H9 (cell line): Measurements from ENCODE around the gene PPP4R3B. TPM values are rescaled to one million over a fixed set of nuclear protein-coding genes. Genes with fewer than 3 reads are reported as not detected.

ENCODE experiments used
- DNase-seq: peaks from one replicate; pipeline ENCODE4 v3.0.0-alpha.2; 2017
- H2AFZ ChIP-seq: one replicate; pipeline ENCODE4 v1.6.1; 2013; ENCODE audit warnings: mild to moderate bottlenecking, low read length, control low read depth, moderate library complexity
- H2AK5ac ChIP-seq: 2 replicates; pipeline ENCODE4 v1.6.1; 2013; ENCODE audit warnings: low read length, control low read depth, mixed read lengths; ENCODE audit not compliant: insufficient read length
- H2BK120ac ChIP-seq: one replicate; pipeline ENCODE4 v1.6.1; 2013; ENCODE audit warnings: low read depth, mild to moderate bottlenecking, low read length, control low read depth, inconsistent platforms; ENCODE audit not compliant: poor library complexity, severe bottlenecking
- H2BK12ac ChIP-seq: 2 replicates; pipeline ENCODE4 v1.6.1; 2013; ENCODE audit warnings: low read length, control low read depth, mixed read lengths, low read depth; ENCODE audit not compliant: insufficient read length
- H2BK15ac ChIP-seq: 2 replicates; pipeline ENCODE4 v1.6.1; 2013; ENCODE audit warnings: low read depth, low read length, control low read depth
- H2BK20ac ChIP-seq: one replicate; pipeline ENCODE4 v1.6.1; 2013; ENCODE audit warnings: low read depth, mild to moderate bottlenecking, low read length, control low read depth, inconsistent platforms; ENCODE audit not compliant: poor library complexity, severe bottlenecking
- H2BK5ac ChIP-seq: 2 replicates; pipeline ENCODE4 v1.6.1; 2013; ENCODE audit warnings: low read length, control low read depth, mixed read lengths; ENCODE audit not compliant: insufficient read length
- H3K14ac ChIP-seq: 2 replicates; pipeline ENCODE4 v1.6.1; 2013; ENCODE audit warnings: low read length, control low read depth; ENCODE audit not compliant: insufficient read depth
- H3K18ac ChIP-seq: 2 replicates; pipeline ENCODE4 v1.6.1; 2013; ENCODE audit warnings: low read depth, mild to moderate bottlenecking, mixed read lengths, low read length, control low read depth; ENCODE audit not compliant: insufficient read length
- H3K23ac ChIP-seq: 2 replicates; pipeline ENCODE4 v1.6.1; 2013; ENCODE audit warnings: low read length, control low read depth, mixed read lengths, low read depth; ENCODE audit not compliant: insufficient read length
- H3K23me2 ChIP-seq: 2 replicates; pipeline ENCODE4 v1.6.1; 2013; ENCODE audit warnings: low read depth, mild to moderate bottlenecking, mixed read lengths, low read length, control low read depth; ENCODE audit not compliant: insufficient read length, poor library complexity, severe bottlenecking
- H3K27ac ChIP-seq: 2 replicates; pipeline ENCODE4 v1.5.1; 2013; ENCODE audit warnings: low read length, control low read depth, mixed read lengths, low read depth; ENCODE audit not compliant: insufficient read length
- H3K27me3 ChIP-seq: 2 replicates; pipeline ENCODE4 v1.6.1; 2013; ENCODE audit warnings: low read length, control low read depth, inconsistent platforms; ENCODE audit not compliant: insufficient read depth
- H3K4ac ChIP-seq: 2 replicates; pipeline ENCODE4 v1.6.1; 2013; ENCODE audit warnings: low read depth, mild to moderate bottlenecking, control low read depth, inconsistent platforms, low read length, moderate library complexity
- H3K4me1 ChIP-seq: 2 replicates; pipeline ENCODE4 v1.6.1; 2013; ENCODE audit warnings: low read length, control low read depth, inconsistent platforms; ENCODE audit not compliant: insufficient read depth
- H3K4me2 ChIP-seq: 2 replicates; pipeline ENCODE4 v1.6.1; 2013; ENCODE audit warnings: low read length, control low read depth, mixed read lengths; ENCODE audit not compliant: insufficient read length, insufficient read depth
- H3K56ac ChIP-seq: 2 replicates; pipeline ENCODE4 v1.6.1; 2013; ENCODE audit warnings: low read depth, mild to moderate bottlenecking, mixed read lengths, low read length, control low read depth; ENCODE audit not compliant: insufficient read length
- H3K79me1 ChIP-seq: 2 replicates; pipeline ENCODE4 v1.6.1; 2013; ENCODE audit warnings: low read depth, mild to moderate bottlenecking, moderate library complexity, low read length, control low read depth, inconsistent platforms; ENCODE audit not compliant: insufficient read depth, poor library complexity, severe bottlenecking
- H3K79me2 ChIP-seq: 2 replicates; pipeline ENCODE4 v1.6.1; 2013; ENCODE audit warnings: low read length, control low read depth, inconsistent platforms; ENCODE audit not compliant: insufficient read depth
- H3K9ac ChIP-seq: 2 replicates; pipeline ENCODE4 v1.6.1; 2013; ENCODE audit warnings: low read length, control low read depth, mixed read lengths; ENCODE audit not compliant: insufficient read length; ENCODE audit errors: extremely low read depth
- H3K9me3 ChIP-seq: one replicate; pipeline ENCODE4 v1.6.1; 2013; ENCODE audit warnings: low read depth, low read length, inconsistent platforms; ENCODE audit not compliant: control insufficient read depth
- H3T11ph ChIP-seq: one replicate; pipeline ENCODE4 v1.6.1; 2013; ENCODE audit warnings: mild to moderate bottlenecking, low read length, control low read depth, inconsistent platforms
- H4K20me1 ChIP-seq: one replicate; pipeline ENCODE4 v1.6.1; 2013; ENCODE audit not compliant: control insufficient read depth, insufficient read length, insufficient read depth
- H4K5ac ChIP-seq: 2 replicates; pipeline ENCODE4 v1.6.1; 2013; ENCODE audit warnings: low read depth, mild to moderate bottlenecking, mixed read lengths, low read length, control low read depth; ENCODE audit not compliant: insufficient read length
- H4K8ac ChIP-seq: replicated peaks from 2 replicates; pipeline ENCODE4 v1.6.1; 2013; ENCODE audit warnings: low read length, control low read depth, mixed read lengths, low read depth; ENCODE audit not compliant: insufficient read length
- H4K91ac ChIP-seq: 2 replicates; pipeline ENCODE4 v1.6.1; 2013; ENCODE audit warnings: low read depth, mild to moderate bottlenecking, moderate library complexity, mixed read lengths, low read length, control low read depth; ENCODE audit not compliant: insufficient read length
- H3K27ac Mint-ChIP-seq, 3 experiments: 2 replicates in 2 of 3; 3 replicates in 1 of 3; pipeline ENCODE4 v1.8.0; 2020 to 2021; ENCODE audit warnings: mixed read lengths in 3 of 3, mild to moderate bottlenecking in 1 of 3, moderate library complexity in 1 of 3
- H3K27me3 Mint-ChIP-seq: 2 replicates; pipeline ENCODE4 v1.8.0; 2021; ENCODE audit warnings: low read depth, mild to moderate bottlenecking, moderate library complexity, mixed read lengths
- H3K36me3 Mint-ChIP-seq, 3 experiments: 2 replicates in 2 of 3; 3 replicates in 1 of 3; pipeline ENCODE4 v1.8.0; 2020 to 2021; ENCODE audit warnings: low read depth in 3 of 3, mixed read lengths in 3 of 3; ENCODE audit not compliant: insufficient read depth in 1 of 3
- H3K4me1 Mint-ChIP-seq, 2 experiments: 2 replicates each; pipeline ENCODE4 v1.8.0; 2020; ENCODE audit warnings: mixed read lengths in 2 of 2
- H3K4me3 Mint-ChIP-seq, 2 experiments: 2 replicates in 1 of 2; 3 replicates in 1 of 2; pipeline ENCODE4 v1.8.0; 2020 to 2021; ENCODE audit warnings: mild to moderate bottlenecking in 2 of 2, mixed read lengths in 2 of 2, moderate library complexity in 1 of 2
- H3K9me3 Mint-ChIP-seq, 2 experiments: 2 replicates in 1 of 2; 3 replicates in 1 of 2; pipeline ENCODE4 v1.8.0; 2020; ENCODE audit warnings: mild to moderate bottlenecking in 2 of 2, mixed read lengths in 2 of 2, moderate library complexity in 1 of 2
- CTCF ChIP-seq: fragments of 200-600 bp; sonication (generic); conservative IDR thresholded peaks from 3 replicates; pipeline ENCODE4 v1.8.0; 2021; ENCODE audit warnings: antibody characterized with exemption, mild to moderate bottlenecking
- WGBS: extraction: QIAGEN DNeasy Blood & Tissue Kit; methylation state at CpG from one replicate; pipeline ENCODE4 v1.1.7; 2013; ENCODE audit warnings: missing lambda C conversion rate, low lambda C conversion rate, mixed read lengths; ENCODE audit not compliant: insufficient read length; ENCODE audit errors: extremely low coverage; 5-methylcytosine and 5-hydroxymethylcytosine counted together
- total RNA-seq: library from RNA; stranded (reverse); gene quantifications from 2 replicates; pipeline ENCODE4 v1.2.1, GENCODE V29; 2021

Gene PPP4R3B
- total RNA-seq, 1 experiment from 2014 or later: 37.6 TPM

- no peak overlapping the region for H2BK5ac ChIP-seq
- no peak for TF ChIP-seq CTCF
- H3K4me2 ChIP-seq: no peak overlapping the region
- no peak overlapping the region for H2BK15ac ChIP-seq
- H3K27me3 ChIP-seq: no peaks in the 10 kb centered on the region
- H3K79me1 ChIP-seq: no peaks in the 10 kb centered on the region
- H3K79me2 ChIP-seq: peaks cover 8% of the 10 kb centered on the region; the same call in 1 of the 2 replicates
- no peak overlapping the region for H4K5ac ChIP-seq
- Mint-ChIP-seq H3K27me3 (no peaks in the 10 kb centered on the region), H3K36me3 (peaks cover 6 to 41% (median 40%) of the 10 kb centered on the region in 3 experiments), H3K4me1 (peaks cover 6 to 7% of the 10 kb centered on the region in 2 experiments), H3K27ac (no peak overlapping the region), H3K9me3 (no peaks in the 10 kb centered on the region), H3K4me3 (no peak overlapping the region)
- no peak overlapping the region for H3T11ph ChIP-seq
- no peak overlapping the region for H4K91ac ChIP-seq
- no peaks in the 10 kb centered on the region for H4K20me1 ChIP-seq
- WGBS: no CpG with 5 or more reads among the region's 1 CpG
- no peaks in the 10 kb centered on the region for H3K4me1 ChIP-seq
- H3K56ac ChIP-seq: no peak overlapping the region
- H2BK12ac ChIP-seq: no peak overlapping the region
- H3K18ac ChIP-seq: no peak overlapping the region
- peaks cover 3% of the 10 kb centered on the region for H3K23me2 ChIP-seq
- no peak overlapping the region for H4K8ac ChIP-seq
- H3K9me3 ChIP-seq: no peaks in the 10 kb centered on the region
- no peak overlapping the region for H2BK20ac ChIP-seq
- no peak overlapping the region for H3K27ac ChIP-seq
- H3K9ac ChIP-seq: no peak overlapping the region
- H2BK120ac ChIP-seq: no peak overlapping the region
- no peak overlapping the region for H3K23ac ChIP-seq
- H2AFZ ChIP-seq: no peak overlapping the region
- no peak for DNase-seq
- H3K14ac ChIP-seq: no peak overlapping the region
- no peak overlapping the region for H2AK5ac ChIP-seq
- no peak overlapping the region for H3K4ac ChIP-seq
Measured at GRCh38 chr2:55611997-55612396, 5.4 kb downstream of the PPP4R3B start.
